ENCODE data around the gene PIAS1. TPM values are rescaled to one million over a fixed set of nuclear protein-coding genes. Genes with fewer than 3 reads are reported as not detected.

Gene PIAS1
- total RNA-seq, 2 donors from 2014 or later = 24.1 to 63.3 TPM

GRCh38 chr15:68047826-68048225 lies 6.3 kb upstream of the PIAS1 start:
- 74 to 82% methylated on average over 3 of the region's 3 CpGs for WGBS, 2 donors
- H3K9me3 ChIP-seq = no peaks in the 10 kb centered on the region

GRCh38 chr15:68051109-68051508 lies 3.0 kb upstream of the PIAS1 start:
- TF ChIP-seq CTCF (IDR thresholded peaks at IDR 0.05) = no peak
- Histone ChIP-seq H3K27ac (no peak overlapping the region), H3K4me3 (no peak overlapping the region), H3K27me3 (no peaks in the 10 kb centered on the region), H3K4me1 (peaks cover 10% of the 10 kb centered on the region), H3K36me3 (replicated peaks in 1 of 2; ENCODE audit: insufficient read depth in 1 of 2, low read depth in 2 of 2) (no peaks in the 10 kb centered on the region), H3K9me3 (no peaks in the 10 kb centered on the region)
- intact Hi-C loops (cut with DNase I) = loop anchor here (10.0 kb wide), 1 partner anchor 186 kb away; no protein-coding TSS in a partner anchor
- WGBS, 2 donors = 58 to 67% methylated on average over 2 of the region's 2 CpGs
- no peak for DNase-seq
- no peak for ATAC-seq

More at GRCh38 chr15:68047826-68048225, 6.3 kb upstream of the PIAS1 start:
- Histone ChIP-seq H3K36me3 (replicated peaks in 1 of 2; ENCODE audit: insufficient read depth in 1 of 2, low read depth in 2 of 2) (no peaks in the 10 kb centered on the region), H3K4me1 (peaks cover under 1% of the 10 kb centered on the region), H3K4me3 (no peak overlapping the region), H3K27ac (no peak overlapping the region), H3K27me3 (no peaks in the 10 kb centered on the region)
- no peak for ATAC-seq
- no peak for TF ChIP-seq POLR2A (IDR thresholded peaks at IDR 0.05)
- TF ChIP-seq CTCF (IDR thresholded peaks at IDR 0.05) = no peak
- intact Hi-C loops (cut with DNase I) = no loop called here
- DNase-seq = no peak

GRCh38 chr15:68051907-68052306 lies 2.2 kb upstream of the PIAS1 start:
- H3K27ac ChIP-seq = no peak overlapping the region
- H3K27me3 ChIP-seq = no peaks in the 10 kb centered on the region
- TF ChIP-seq POLR2A (IDR thresholded peaks at IDR 0.05) (no peak), CTCF (IDR thresholded peaks at IDR 0.05) (no peak)
- H3K36me3 ChIP-seq (replicated peaks in 1 of 2; ENCODE audit: insufficient read depth in 1 of 2, low read depth in 2 of 2) = no peaks in the 10 kb centered on the region
- H3K9me3 ChIP-seq = no peaks in the 10 kb centered on the region
- no peak for DNase-seq
- 70 to 76% methylated on average over 1 of the region's 1 CpG for WGBS, 2 donors
- intact Hi-C loops (cut with DNase I) = loop anchor here (10.0 kb wide), 1 partner anchor 187 kb away; no protein-coding TSS in a partner anchor
- no peak for ATAC-seq
- H3K4me1 ChIP-seq = peaks cover 17% of the 10 kb centered on the region
- no peak overlapping the region for H3K4me3 ChIP-seq

- no peaks in the 10 kb centered on the region for H3K27me3 ChIP-seq
- intact Hi-C loops (cut with DNase I) = loop anchor here (10.0 kb wide), 1 partner anchor 188 kb away; no protein-coding TSS in a partner anchor
- no peaks in the 10 kb centered on the region for H3K9me3 ChIP-seq
- peaks cover 22% of the 10 kb centered on the region for H3K4me1 ChIP-seq
- ATAC-seq = no peak
- 81 to 90% methylated on average over 4 of the region's 4 CpGs for WGBS, 2 donors
- no peak overlapping the region for H3K4me3 ChIP-seq
- H3K36me3 ChIP-seq (replicated peaks in 1 of 2; ENCODE audit: insufficient read depth in 1 of 2, low read depth in 2 of 2) = no peaks in the 10 kb centered on the region
- DNase-seq = no peak
- no peak for TF ChIP-seq CTCF (IDR thresholded peaks at IDR 0.05)
- no peak for TF ChIP-seq POLR2A (IDR thresholded peaks at IDR 0.05)
- no peak overlapping the region for H3K27ac ChIP-seq
Measured at GRCh38 chr15:68052431-68052830, 1.7 kb upstream of the PIAS1 start.

- Histone ChIP-seq H3K36me3 (replicated peaks in 1 of 2; ENCODE audit: insufficient read depth in 1 of 2, low read depth in 2 of 2) (no peaks in the 10 kb centered on the region), H3K9me3 (no peaks in the 10 kb centered on the region), H3K4me3 (no peak overlapping the region), H3K27ac (no peak overlapping the region), H3K27me3 (no peaks in the 10 kb centered on the region), H3K4me1 (peaks cover 27% of the 10 kb centered on the region)
- TF ChIP-seq CTCF (IDR thresholded peaks at IDR 0.05) (no peak), POLR2A (IDR thresholded peaks at IDR 0.05) (no peak)
- intact Hi-C loops (cut with DNase I) = loop anchor here (10.0 kb wide), 1 partner anchor 188 kb away; no protein-coding TSS in a partner anchor
- WGBS, 2 donors = 71 to 75% methylated on average over 6 of the region's 6 CpGs
- no peak for DNase-seq
- ATAC-seq = no peak
Measured at GRCh38 chr15:68053001-68053400, 1.1 kb upstream of the PIAS1 start.

Measured in body of pancreas (tissue), 4 donors.